ENCODE data around the gene COL2A1. TPM values are rescaled to one million over a fixed set of nuclear protein-coding genes. Genes with fewer than 3 reads are reported as not detected.

The COL2A1 gene
- total and polyA plus RNA-seq, 2 donors (not counting 3 experiments of a cell fraction or from before 2014, with no cell fraction given), result not detected

DNA sequence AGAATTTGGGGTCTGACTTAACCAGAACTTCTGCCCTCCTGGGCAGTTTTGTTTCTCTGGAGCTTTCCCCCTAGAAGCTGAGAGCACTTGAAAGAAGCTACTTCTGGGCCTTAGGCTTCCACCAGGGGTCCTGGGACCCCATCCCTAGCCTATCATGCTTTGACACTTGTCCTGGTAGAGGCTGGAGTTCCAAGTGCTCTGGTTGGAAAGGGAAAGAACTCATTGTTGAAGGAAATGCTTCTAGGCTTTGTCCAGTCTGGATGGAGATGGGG is 1.4 kb upstream of the COL2A1 start:
- no peaks in the 10 kb centered on the region for H3K9me1 ChIP-seq (replicated peaks; ENCODE audit: control insufficient read depth, extremely low read depth, insufficient read depth, low read length)
- no peak overlapping the region for H3K4me2 ChIP-seq (ENCODE audit: insufficient read depth, low read length)
- ChIA-PET CTCF (no interaction called here), POLR2A (no interaction called here)
- intact Hi-C loops (cut with micrococcal nuclease), result no loop called here
- no peak overlapping the region for H3K4me3 ChIP-seq (replicated peaks in 1 of 3; ENCODE audit: insufficient read depth in 1 of 3, low read depth in 1 of 3, low read length in 3 of 3)
- H3K27ac ChIP-seq (ENCODE audit: insufficient read depth, low read depth, low read length), result no peak overlapping the region
- H3K4me1 ChIP-seq (ENCODE audit: control insufficient read depth, extremely low read depth, insufficient read depth, low read length), result peaks cover 24% of the 10 kb centered on the region
- no peaks in the 10 kb centered on the region for H3K9me3 ChIP-seq (replicated peaks; ENCODE audit: control insufficient read depth, insufficient read depth, low read length)
- no TSS peak for BruUV-seq (replicated peaks)
- TF ChIP-seq MYC (IDR thresholded peaks at IDR 0.05; ENCODE audit: low read depth, low read length) (no peak), GATA2 (IDR thresholded peaks at IDR 0.05; ENCODE audit: insufficient read depth, insufficient read length, low read depth, low read length) (no peak), POLR2A (IDR thresholded peaks at IDR 0.05; ENCODE audit: low read depth, low read length) (no peak), FOS (IDR thresholded peaks at IDR 0.05; ENCODE audit: borderline replicate concordance, insufficient read depth, low read length) (no peak), EZH2 (IDR thresholded peaks at IDR 0.05; ENCODE audit: borderline replicate concordance, low read depth, low read length, severe bottlenecking) (no peak), JUN (IDR thresholded peaks at IDR 0.05; ENCODE audit: borderline replicate concordance, insufficient read depth, insufficient read length, low read depth) (no peak), POLR2AphosphoS5 (IDR thresholded peaks at IDR 0.05; ENCODE audit: insufficient read depth, low read depth, low read length) (no peak)
- TF ChIP-seq, protein P1, sequence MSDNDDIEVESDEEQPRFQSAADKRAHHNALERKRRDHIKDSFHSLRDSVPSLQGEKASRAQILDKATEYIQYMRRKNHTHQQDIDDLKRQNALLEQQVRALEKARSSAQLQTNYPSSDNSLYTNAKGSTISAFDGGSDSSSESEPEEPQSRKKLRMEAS (IDR thresholded peaks at IDR 0.05; ENCODE audit: insufficient read depth, insufficient read length), result no peak
- TF ChIP-seq, protein P2, sequence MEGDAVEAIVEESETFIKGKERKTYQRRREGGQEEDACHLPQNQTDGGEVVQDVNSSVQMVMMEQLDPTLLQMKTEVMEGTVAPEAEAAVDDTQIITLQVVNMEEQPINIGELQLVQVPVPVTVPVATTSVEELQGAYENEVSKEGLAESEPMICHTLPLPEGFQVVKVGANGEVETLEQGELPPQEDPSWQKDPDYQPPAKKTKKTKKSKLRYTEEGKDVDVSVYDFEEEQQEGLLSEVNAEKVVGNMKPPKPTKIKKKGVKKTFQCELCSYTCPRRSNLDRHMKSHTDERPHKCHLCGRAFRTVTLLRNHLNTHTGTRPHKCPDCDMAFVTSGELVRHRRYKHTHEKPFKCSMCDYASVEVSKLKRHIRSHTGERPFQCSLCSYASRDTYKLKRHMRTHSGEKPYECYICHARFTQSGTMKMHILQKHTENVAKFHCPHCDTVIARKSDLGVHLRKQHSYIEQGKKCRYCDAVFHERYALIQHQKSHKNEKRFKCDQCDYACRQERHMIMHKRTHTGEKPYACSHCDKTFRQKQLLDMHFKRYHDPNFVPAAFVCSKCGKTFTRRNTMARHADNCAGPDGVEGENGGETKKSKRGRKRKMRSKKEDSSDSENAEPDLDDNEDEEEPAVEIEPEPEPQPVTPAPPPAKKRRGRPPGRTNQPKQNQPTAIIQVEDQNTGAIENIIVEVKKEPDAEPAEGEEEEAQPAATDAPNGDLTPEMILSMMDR (IDR thresholded peaks at IDR 0.05; ENCODE audit: extremely low read depth in 1 of 2, insufficient read depth in 1 of 2, low read depth in 1 of 2, low read length in 2 of 2), result no peak
- no peaks in the 10 kb centered on the region for H3K79me2 ChIP-seq (ENCODE audit: control insufficient read depth, insufficient read depth, low read length)
- dilution Hi-C loops (cut with MboI; ENCODE audit: extremely low pct_ligation_motif_present, low sequenced_read_pairs), result no loop called here
- FAIRE-seq (no peak), DNase-seq (ENCODE audit: low read depth, low spot score) (no peak)
- peaks cover 68 to 81% of the 10 kb centered on the region in 2 experiments for H3K27me3 ChIP-seq (ENCODE audit: control insufficient read depth in 2 of 2, insufficient read depth in 2 of 2, low read length in 2 of 2)
- no peaks in the 10 kb centered on the region for H3K36me3 ChIP-seq (ENCODE audit: control insufficient read depth in 2 of 2, extremely low read depth in 1 of 2, insufficient read depth in 2 of 2, low read length in 2 of 2)
- no peaks in the 10 kb centered on the region for H4K20me1 ChIP-seq (replicated peaks; ENCODE audit: control insufficient read depth, extremely low read depth, insufficient read depth, low read length)
- no peak overlapping the region for H2AFZ ChIP-seq (ENCODE audit: low read depth, low read length)
- H3K9ac ChIP-seq (replicated peaks; ENCODE audit: extremely low read depth, insufficient read depth, low read length), result no peak overlapping the region

Measured in endothelial cell of umbilical vein (primary cell).